GM19240 (cell line): ENCODE results near the gene DUS3L.

Experiments used
- DNase-seq: peaks from one replicate; pipeline ENCODE4 v3.0.0; 2011; ENCODE audit warnings: low spot score; ENCODE audit not compliant: insufficient read length

Gene DUS3L

GRCh38 chr19:5822181-5822844 lies 31.4 kb upstream of the DUS3L start:
- DNase-seq = no peak

GRCh38 chr19:5821521-5822180 lies 30.7 kb upstream of the DUS3L start:
- no peak for DNase-seq

GRCh38 chr19:5820785-5821184 lies 29.8 kb upstream of the DUS3L start:
- DNase-seq = no peak

GRCh38 chr19:5818594-5818993 lies 27.6 kb upstream of the DUS3L start:
- DNase-seq = no peak

- DNase-seq = no peak
Measured at GRCh38 chr19:5817218-5817617, 26.3 kb upstream of the DUS3L start.

GRCh38 chr19:5814852-5815246 lies 23.9 kb upstream of the DUS3L start:
- DNase-seq = no peak

GRCh38 chr19:5814123-5814851 lies 23.3 kb upstream of the DUS3L start:
- DNase-seq = no peak

- no peak for DNase-seq
Measured at GRCh38 chr19:5811117-5811516, 20.2 kb upstream of the DUS3L start.

GRCh38 chr19:5809469-5809868 lies 18.5 kb upstream of the DUS3L start:
- DNase-seq = no peak

GRCh38 chr19:5809053-5809452 lies 18.1 kb upstream of the DUS3L start:
- no peak for DNase-seq

GRCh38 chr19:5808120-5808816 lies 17.3 kb upstream of the DUS3L start:
- no peak for DNase-seq

- no peak for DNase-seq
Measured at GRCh38 chr19:5806905-5807304, 15.9 kb upstream of the DUS3L start.

GRCh38 chr19:5806133-5806489 lies 15.1 kb upstream of the DUS3L start:
- DNase-seq = no peak

GRCh38 chr19:5805462-5806132 lies 14.6 kb upstream of the DUS3L start:
- no peak for DNase-seq

GRCh38 chr19:5804516-5805461 lies 13.8 kb upstream of the DUS3L start, which contains the start of gene NRTN:
Gene NRTN (plus strand): TSS chr19:5805067. CDS start chr19:5824166, 19,099 bp downstream.
- DNase-seq = no peak

- DNase-seq = peak; percentile 98
Measured at GRCh38 chr19:5803752-5804515, 13.0 kb upstream of the DUS3L start.

- no peak for DNase-seq
Measured at GRCh38 chr19:5803441-5803751, 12.4 kb upstream of the DUS3L start.

GRCh38 chr19:5801796-5802619 lies 11.0 kb upstream of the DUS3L start:
- DNase-seq = no peak
